ENCODE measurements around the gene GET4. TPM values are rescaled to one million over a fixed set of nuclear protein-coding genes. Genes with fewer than 3 reads are reported as not detected.

Gene GET4
- total and polyA plus RNA-seq, 2 of the 4 experiments (the other 2 are of a cell fraction), result 11.3 to 30.9 TPM

- 94% methylated on average over 15 of the region's 29 CpGs; no CpG with 5 or more reads in 1 of the 2 experiments for WGBS, 2 experiments (ENCODE audit: extremely low coverage in 2 of 2, insufficient read length in 1 of 2)
- no peak overlapping the region for H3K9ac ChIP-seq (ENCODE audit: low read depth, low read length)
- DNase-seq (no peak), ATAC-seq (ENCODE audit: low read depth) (no peak)
- no peak overlapping the region for H3K56ac ChIP-seq (ENCODE audit: extremely low read depth, insufficient read depth, low read length)
- no peak overlapping the region for H2AK9ac ChIP-seq (replicated peaks; ENCODE audit: low read depth, low read length, poor library complexity)
- H3K18ac ChIP-seq (ENCODE audit: low read depth, low read length), result no peak overlapping the region
- H3K27me3 ChIP-seq (ENCODE audit: control insufficient read depth, insufficient read depth, low read length), result no peaks in the 10 kb centered on the region
- no peak overlapping the region for H2BK5ac ChIP-seq (ENCODE audit: low read depth, low read length, poor library complexity, severe bottlenecking)
- intact Hi-C loops (cut with micrococcal nuclease) (no loop called here), dilution Hi-C loops (cut with HindIII; ENCODE audit: low sequenced_read_pairs, unreplicated experiment) (no loop called here), in situ Hi-C loops (cut with MboI; ENCODE audit: low sequenced_read_pairs) (no loop called here)
- no peak overlapping the region for H2BK20ac ChIP-seq (ENCODE audit: low read depth, low read length)
- no peak overlapping the region for H2BK120ac ChIP-seq (ENCODE audit: low read depth, low read length)
- peaks cover 9% of the 10 kb centered on the region; the same call in 1 of the 2 replicates for H4K20me1 ChIP-seq (ENCODE audit: insufficient read depth, low read length)
- TF ChIP-seq SMC3 (IDR thresholded peaks at IDR 0.05; ENCODE audit: low read depth, low read length) (no peak), MAZ (IDR thresholded peaks at IDR 0.05; ENCODE audit: borderline replicate concordance, low read depth, low read length) (no peak), MXI1 (IDR thresholded peaks at IDR 0.05; ENCODE audit: borderline replicate concordance, low read depth, low read length) (no peak), ELK1 (IDR thresholded peaks at IDR 0.05; ENCODE audit: borderline replicate concordance, low read depth, low read length) (no peak), NFE2L2 (IDR thresholded peaks at IDR 0.05; ENCODE audit: low read depth, low read length) (no peak), FOS (IDR thresholded peaks at IDR 0.05; ENCODE audit: low read depth, low read length) (no peak), MAFK (IDR thresholded peaks at IDR 0.05; ENCODE audit: low read depth, low read length) (no peak), USF2 (IDR thresholded peaks at IDR 0.05; ENCODE audit: low read depth, low read length) (no peak), RCOR1 (IDR thresholded peaks at IDR 0.05; ENCODE audit: insufficient replicate concordance, low read length) (no peak), BHLHE40 (IDR thresholded peaks at IDR 0.05; ENCODE audit: low read depth, low read length) (no peak), CHD1 (IDR thresholded peaks at IDR 0.05; ENCODE audit: low read depth, low read length) (no peak), CEBPB (IDR thresholded peaks at IDR 0.05; ENCODE audit: low read depth, low read length) (no peak)
- no peak overlapping the region for H3K27ac ChIP-seq (ENCODE audit: insufficient read depth, low read length)
- H3K9me3 ChIP-seq (ENCODE audit: control insufficient read depth, insufficient read depth, low read length), result no peaks in the 10 kb centered on the region
- H3K36me3 ChIP-seq (ENCODE audit: control insufficient read depth, insufficient read depth, low read length), result peaks cover 74% of the 10 kb centered on the region
- H3K4me3 ChIP-seq (ENCODE audit: insufficient read depth, low read depth, low read length), result no peak overlapping the region
- H3K9me1 ChIP-seq (ENCODE audit: insufficient read depth, low read length), result no peaks in the 10 kb centered on the region
- H3K4ac ChIP-seq (ENCODE audit: low read depth, low read length), result no peak overlapping the region
- no peak overlapping the region for H4K91ac ChIP-seq (ENCODE audit: insufficient read depth, low read depth, low read length)
- POLR2A ChIA-PET (ENCODE audit: unreplicated experiment), result no interaction called here
- H3K23ac ChIP-seq (ENCODE audit: low read depth, low read length), result no peak overlapping the region
- H3K4me1 ChIP-seq (ENCODE audit: control insufficient read depth, insufficient read depth, low read length), result no peaks in the 10 kb centered on the region
- no peak overlapping the region for H4K5ac ChIP-seq (ENCODE audit: low read depth, low read length)
- H2BK15ac ChIP-seq (ENCODE audit: low read depth, low read length), result no peak overlapping the region
- no peak overlapping the region for H3K4me2 ChIP-seq (ENCODE audit: low read depth, low read length)
- no peak overlapping the region for H4K8ac ChIP-seq (ENCODE audit: low read depth in 2 of 2, low read length in 2 of 2)
- no peak overlapping the region for H2AFZ ChIP-seq (replicated peaks; ENCODE audit: low read length, poor library complexity)
- no TSS peak for BruUV-seq (replicated peaks)
- no peak overlapping the region for H2AK5ac ChIP-seq (ENCODE audit: low read depth, low read length)
- H3K79me1 ChIP-seq (ENCODE audit: low read depth in 1 of 2, low read length in 2 of 2), result peaks cover 8 to 24% of the 10 kb centered on the region in 2 experiments; a peak in 3 of 4 replicates
- no peak overlapping the region for H3K14ac ChIP-seq (replicated peaks; ENCODE audit: low read depth, low read length)
- CTCF ChIA-PET, result no interaction called here
Observed at GRCh38 chr7:855686-856369, 20.5 kb upstream of the GET4 start.

Measured in IMR-90 (cell line).